ENCODE results near the gene PTH1R.

The PTH1R gene

DNA sequence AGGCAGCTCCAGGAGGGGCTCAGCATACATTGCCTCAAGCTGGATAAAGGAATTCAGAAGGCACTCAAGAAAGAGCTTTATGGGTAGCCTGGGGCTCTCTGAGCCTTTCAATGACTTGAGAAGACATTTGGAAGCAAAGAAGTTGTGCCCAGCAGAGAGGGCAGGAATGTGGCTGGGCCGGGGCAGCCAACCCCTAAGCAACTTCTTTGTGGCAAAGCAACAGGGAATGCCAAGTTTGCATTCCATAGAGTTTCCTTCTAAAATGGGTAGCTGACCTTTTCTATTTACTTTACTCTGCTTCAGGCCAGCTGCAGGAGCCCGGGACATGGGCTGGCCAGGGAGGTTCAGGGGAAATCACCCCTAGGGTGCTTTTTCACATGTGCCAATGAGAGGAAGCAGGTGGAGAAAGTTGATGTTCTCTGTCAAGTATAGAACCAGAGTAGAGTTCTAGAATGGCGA, 53.5 kb downstream of the PTH1R start:
- TF ChIP-seq FOXM1 (IDR thresholded peaks at IDR 0.05; ENCODE audit: borderline replicate concordance, low read depth) (no peak), CEBPB (IDR thresholded peaks at IDR 0.05) (no peak; the same call in 1 of the 2 replicates), RAD21 (IDR thresholded peaks at IDR 0.05; ENCODE audit: low read depth) (no peak), TEAD4 (IDR thresholded peaks at IDR 0.05) (peak; percentile 91), CREB1 (IDR thresholded peaks at IDR 0.05; ENCODE audit: low read depth) (no peak), EGR1 (IDR thresholded peaks at IDR 0.05) (no peak), TAF1 (IDR thresholded peaks at IDR 0.05; ENCODE audit: low read depth) (no peak), TCF12 (IDR thresholded peaks at IDR 0.05; ENCODE audit: low read depth) (peak; percentile 71), NFIC (IDR thresholded peaks at IDR 0.05) (peak; percentile 85), YY1 (IDR thresholded peaks at IDR 0.05; ENCODE audit: low read depth) (0 out of 2 replicates have a peak, but pooled peaks have one; percentile 35), EP300 (IDR thresholded peaks at IDR 0.05; ENCODE audit: borderline replicate concordance) (peak; percentile 69), ZBTB7A (IDR thresholded peaks at IDR 0.05; ENCODE audit: low read depth) (no peak)
- TF ChIP-seq, protein P1, sequence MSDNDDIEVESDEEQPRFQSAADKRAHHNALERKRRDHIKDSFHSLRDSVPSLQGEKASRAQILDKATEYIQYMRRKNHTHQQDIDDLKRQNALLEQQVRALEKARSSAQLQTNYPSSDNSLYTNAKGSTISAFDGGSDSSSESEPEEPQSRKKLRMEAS (IDR thresholded peaks at IDR 0.05), result 0 out of 2 replicates have a peak, but pooled peaks have one; percentile 11
- TF ChIP-seq, protein P2, sequence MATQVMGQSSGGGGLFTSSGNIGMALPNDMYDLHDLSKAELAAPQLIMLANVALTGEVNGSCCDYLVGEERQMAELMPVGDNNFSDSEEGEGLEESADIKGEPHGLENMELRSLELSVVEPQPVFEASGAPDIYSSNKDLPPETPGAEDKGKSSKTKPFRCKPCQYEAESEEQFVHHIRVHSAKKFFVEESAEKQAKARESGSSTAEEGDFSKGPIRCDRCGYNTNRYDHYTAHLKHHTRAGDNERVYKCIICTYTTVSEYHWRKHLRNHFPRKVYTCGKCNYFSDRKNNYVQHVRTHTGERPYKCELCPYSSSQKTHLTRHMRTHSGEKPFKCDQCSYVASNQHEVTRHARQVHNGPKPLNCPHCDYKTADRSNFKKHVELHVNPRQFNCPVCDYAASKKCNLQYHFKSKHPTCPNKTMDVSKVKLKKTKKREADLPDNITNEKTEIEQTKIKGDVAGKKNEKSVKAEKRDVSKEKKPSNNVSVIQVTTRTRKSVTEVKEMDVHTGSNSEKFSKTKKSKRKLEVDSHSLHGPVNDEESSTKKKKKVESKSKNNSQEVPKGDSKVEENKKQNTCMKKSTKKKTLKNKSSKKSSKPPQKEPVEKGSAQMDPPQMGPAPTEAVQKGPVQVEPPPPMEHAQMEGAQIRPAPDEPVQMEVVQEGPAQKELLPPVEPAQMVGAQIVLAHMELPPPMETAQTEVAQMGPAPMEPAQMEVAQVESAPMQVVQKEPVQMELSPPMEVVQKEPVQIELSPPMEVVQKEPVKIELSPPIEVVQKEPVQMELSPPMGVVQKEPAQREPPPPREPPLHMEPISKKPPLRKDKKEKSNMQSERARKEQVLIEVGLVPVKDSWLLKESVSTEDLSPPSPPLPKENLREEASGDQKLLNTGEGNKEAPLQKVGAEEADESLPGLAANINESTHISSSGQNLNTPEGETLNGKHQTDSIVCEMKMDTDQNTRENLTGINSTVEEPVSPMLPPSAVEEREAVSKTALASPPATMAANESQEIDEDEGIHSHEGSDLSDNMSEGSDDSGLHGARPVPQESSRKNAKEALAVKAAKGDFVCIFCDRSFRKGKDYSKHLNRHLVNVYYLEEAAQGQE (IDR thresholded peaks at IDR 0.05; ENCODE audit: low read depth), result no peak
- TF ChIP-seq, protein P3, sequence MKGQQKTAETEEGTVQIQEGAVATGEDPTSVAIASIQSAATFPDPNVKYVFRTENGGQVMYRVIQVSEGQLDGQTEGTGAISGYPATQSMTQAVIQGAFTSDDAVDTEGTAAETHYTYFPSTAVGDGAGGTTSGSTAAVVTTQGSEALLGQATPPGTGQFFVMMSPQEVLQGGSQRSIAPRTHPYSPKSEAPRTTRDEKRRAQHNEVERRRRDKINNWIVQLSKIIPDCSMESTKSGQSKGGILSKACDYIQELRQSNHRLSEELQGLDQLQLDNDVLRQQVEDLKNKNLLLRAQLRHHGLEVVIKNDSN (IDR thresholded peaks at IDR 0.05), result no peak

DNA sequence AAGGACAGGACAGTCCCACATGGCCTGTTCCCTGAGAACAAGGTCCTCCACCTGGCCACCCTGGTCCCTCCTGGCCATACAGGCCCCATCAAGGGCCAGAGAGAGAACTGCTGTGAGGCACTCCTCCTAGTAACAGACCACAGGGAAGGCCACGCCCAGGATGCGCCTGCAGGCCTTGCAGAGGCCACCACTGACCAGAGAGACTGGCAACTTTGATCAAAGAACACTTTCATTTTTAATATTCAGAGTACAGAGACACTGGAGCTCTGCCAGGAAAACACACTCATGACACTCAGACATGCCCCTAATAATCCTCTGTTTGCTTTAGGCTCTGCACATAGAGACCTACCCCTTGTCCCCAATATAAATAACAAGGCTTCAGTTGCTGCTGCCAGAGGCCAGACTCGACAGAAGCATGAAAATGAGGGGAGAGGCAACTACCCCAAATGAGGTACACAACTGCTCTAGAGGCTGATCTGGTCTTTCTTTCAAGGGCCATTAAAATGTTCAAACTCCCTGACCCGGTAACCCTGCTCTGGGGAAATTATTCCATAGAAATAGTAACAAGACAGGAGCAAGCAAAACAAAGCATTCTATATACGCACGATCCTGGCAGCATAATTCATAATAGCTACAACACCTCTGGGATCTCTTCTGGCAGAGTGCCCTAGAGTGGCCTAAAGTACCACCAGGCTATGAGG, 54.3 kb downstream of the PTH1R start:
- TF ChIP-seq TAF1 (IDR thresholded peaks at IDR 0.05; ENCODE audit: low read depth), result no peak
- no peak for TF ChIP-seq ZBTB7A (IDR thresholded peaks at IDR 0.05; ENCODE audit: low read depth)
- TF ChIP-seq EGR1 (IDR thresholded peaks at IDR 0.05), result no peak
- TF ChIP-seq, protein P2 (IDR thresholded peaks at IDR 0.05; ENCODE audit: low read depth), result no peak
- no peak for TF ChIP-seq CEBPB (IDR thresholded peaks at IDR 0.05)
- TF ChIP-seq TEAD4 (IDR thresholded peaks at IDR 0.05), result no peak
- no peak for TF ChIP-seq YY1 (IDR thresholded peaks at IDR 0.05; ENCODE audit: low read depth)
- TF ChIP-seq, protein P3 (IDR thresholded peaks at IDR 0.05), result no peak
- TF ChIP-seq FOXM1 (IDR thresholded peaks at IDR 0.05; ENCODE audit: borderline replicate concordance, low read depth), result no peak
- TF ChIP-seq EP300 (IDR thresholded peaks at IDR 0.05; ENCODE audit: borderline replicate concordance), result no peak

DNA sequence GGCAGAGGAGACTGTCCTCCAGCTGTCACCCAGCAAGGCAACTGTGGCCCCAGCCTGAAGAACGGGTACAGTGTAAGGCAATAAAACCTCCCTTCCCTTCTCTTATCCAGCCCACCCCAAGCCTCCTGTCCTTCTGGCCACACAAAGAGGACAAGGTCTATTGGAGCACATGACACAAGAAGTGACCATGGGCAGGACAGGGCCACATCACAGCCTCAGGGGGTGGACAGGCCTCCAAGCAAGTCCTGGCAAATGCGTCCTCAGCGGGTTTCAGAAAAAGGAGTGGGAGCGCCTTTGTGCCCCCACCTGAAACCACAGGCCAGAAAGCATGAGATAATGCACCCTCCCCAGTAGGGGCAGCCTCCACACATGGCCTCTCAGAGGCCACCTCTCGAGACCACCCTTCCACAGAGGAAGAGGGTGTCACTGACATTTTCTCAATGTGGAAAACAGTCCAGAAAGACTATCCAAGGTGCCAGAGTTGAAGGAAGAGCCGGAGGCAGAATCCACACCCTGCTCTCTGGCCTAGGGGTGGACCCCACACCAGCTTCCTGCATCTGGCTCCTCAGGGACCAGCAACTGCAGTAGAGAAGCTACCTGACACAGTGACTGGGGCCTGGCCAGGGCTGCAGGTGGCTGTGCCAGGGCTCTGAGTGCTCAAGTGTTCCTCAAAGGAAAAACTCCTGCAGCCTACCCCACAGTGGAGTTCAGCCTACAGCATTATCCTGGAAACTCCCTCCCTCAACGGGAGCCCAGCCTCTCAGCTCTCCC, 55.1 kb downstream of the PTH1R start:
- no peak for TF ChIP-seq EP300 (IDR thresholded peaks at IDR 0.05; ENCODE audit: borderline replicate concordance)
- TF ChIP-seq CEBPB (IDR thresholded peaks at IDR 0.05), result no peak
- no peak for TF ChIP-seq TAF1 (IDR thresholded peaks at IDR 0.05; ENCODE audit: low read depth)
- TF ChIP-seq, protein P3 (IDR thresholded peaks at IDR 0.05), result no peak
- TF ChIP-seq ZBTB7A (IDR thresholded peaks at IDR 0.05; ENCODE audit: low read depth), result no peak
- TF ChIP-seq, protein P2 (IDR thresholded peaks at IDR 0.05; ENCODE audit: low read depth), result no peak

All from Ishikawa (cell line).